ENCODE measurements around the gene TNS3. TPM values are rescaled to one million over a fixed set of nuclear protein-coding genes. Genes with fewer than 3 reads are reported as not detected.
"Not testable (repeated sequence)": the region's sequence is repeated elsewhere in the genome, so short reads cannot be mapped to it uniquely, and the experiment has no call there.

The TNS3 gene
- total RNA-seq, 2 donors from 2014 or later = 0.37 to 0.71 TPM

- Mint-ChIP-seq H3K4me1 (no peaks in the 10 kb centered on the region), H3K27ac (no peak overlapping the region), H3K4me3 (no peak overlapping the region), H3K9me3 (no peaks in the 10 kb centered on the region), H3K36me3 (ENCODE audit: low read depth) (no peaks in the 10 kb centered on the region), H3K27me3 (peaks cover 3% of the 10 kb centered on the region)
- no peak for ATAC-seq (replicated peaks)
Observed at GRCh38 chr7:47474937-47475879, 106.7 kb downstream of the TNS3 start.

GRCh38 chr7:47474211-47474936 lies 107.5 kb downstream of the TNS3 start:
- Mint-ChIP-seq H3K27me3 (peaks cover 3% of the 10 kb centered on the region), H3K9me3 (no peaks in the 10 kb centered on the region), H3K4me3 (no peak overlapping the region), H3K27ac (no peak overlapping the region), H3K36me3 (ENCODE audit: low read depth) (no peaks in the 10 kb centered on the region), H3K4me1 (no peaks in the 10 kb centered on the region)
- no peak for ATAC-seq (replicated peaks)

GRCh38 chr7:47473499-47474210 lies 108.3 kb downstream of the TNS3 start:
- H3K27me3 Mint-ChIP-seq = peaks cover 3% of the 10 kb centered on the region
- H3K4me3 Mint-ChIP-seq = no peak overlapping the region
- ATAC-seq (replicated peaks) = no peak
- H3K36me3 Mint-ChIP-seq (ENCODE audit: low read depth) = no peaks in the 10 kb centered on the region
- no peak overlapping the region for H3K27ac Mint-ChIP-seq
- no peaks in the 10 kb centered on the region for H3K4me1 Mint-ChIP-seq
- no peaks in the 10 kb centered on the region for H3K9me3 Mint-ChIP-seq

GRCh38 chr7:47472444-47473157 lies 109.3 kb downstream of the TNS3 start:
- Mint-ChIP-seq H3K4me1 (no peaks in the 10 kb centered on the region), H3K36me3 (ENCODE audit: low read depth) (no peaks in the 10 kb centered on the region), H3K9me3 (no peaks in the 10 kb centered on the region), H3K27me3 (peaks cover 3% of the 10 kb centered on the region), H3K4me3 (no peak overlapping the region), H3K27ac (no peak overlapping the region)
- no peak for ATAC-seq (replicated peaks)

- H3K9me3 Mint-ChIP-seq = no peaks in the 10 kb centered on the region
- no peak for ATAC-seq (replicated peaks)
- peaks cover 3% of the 10 kb centered on the region for H3K27me3 Mint-ChIP-seq
- no peaks in the 10 kb centered on the region for H3K4me1 Mint-ChIP-seq
- H3K4me3 Mint-ChIP-seq = no peak overlapping the region
- H3K27ac Mint-ChIP-seq = no peak overlapping the region
- no peaks in the 10 kb centered on the region for H3K36me3 Mint-ChIP-seq (ENCODE audit: low read depth)
Observed at GRCh38 chr7:47471831-47472230, 110.1 kb downstream of the TNS3 start.

GRCh38 chr7:47471358-47471703 lies 110.6 kb downstream of the TNS3 start:
- no peak overlapping the region for H3K27ac Mint-ChIP-seq
- H3K27me3 Mint-ChIP-seq = no peaks in the 10 kb centered on the region
- H3K9me3 Mint-ChIP-seq = no peaks in the 10 kb centered on the region
- H3K4me3 Mint-ChIP-seq = no peak overlapping the region
- no peaks in the 10 kb centered on the region for H3K36me3 Mint-ChIP-seq (ENCODE audit: low read depth)
- ATAC-seq (replicated peaks) = no peak
- no peaks in the 10 kb centered on the region for H3K4me1 Mint-ChIP-seq

GRCh38 chr7:47470567-47471357 lies 111.1 kb downstream of the TNS3 start:
- H3K27me3 Mint-ChIP-seq = no peaks in the 10 kb centered on the region
- H3K27ac Mint-ChIP-seq = no peak overlapping the region
- H3K4me1 Mint-ChIP-seq = no peaks in the 10 kb centered on the region
- no peak overlapping the region for H3K4me3 Mint-ChIP-seq
- H3K36me3 Mint-ChIP-seq (ENCODE audit: low read depth) = no peaks in the 10 kb centered on the region
- ATAC-seq (replicated peaks) = no peak
- no peaks in the 10 kb centered on the region for H3K9me3 Mint-ChIP-seq

- H3K4me3 Mint-ChIP-seq; H3K27me3 Mint-ChIP-seq; H3K4me1 Mint-ChIP-seq; ATAC-seq (replicated peaks); H3K9me3 Mint-ChIP-seq; H3K27ac Mint-ChIP-seq; H3K36me3 Mint-ChIP-seq (ENCODE audit: low read depth): not testable (repeated sequence)
Observed at GRCh38 chr7:47469846-47470245, 112.1 kb downstream of the TNS3 start.

- Mint-ChIP-seq H3K36me3 (ENCODE audit: low read depth) (no peaks in the 10 kb centered on the region), H3K9me3 (no peaks in the 10 kb centered on the region), H3K27ac (no peak overlapping the region), H3K27me3 (no peaks in the 10 kb centered on the region), H3K4me3 (no peak overlapping the region), H3K4me1 (no peaks in the 10 kb centered on the region)
- ATAC-seq (replicated peaks) = no peak
Observed at GRCh38 chr7:47466832-47467231, 115.1 kb downstream of the TNS3 start.

GRCh38 chr7:47465191-47465590 lies 116.7 kb downstream of the TNS3 start:
- no peak overlapping the region for H3K4me3 Mint-ChIP-seq
- H3K27me3 Mint-ChIP-seq = no peaks in the 10 kb centered on the region
- H3K4me1 Mint-ChIP-seq = no peaks in the 10 kb centered on the region
- H3K9me3 Mint-ChIP-seq = no peaks in the 10 kb centered on the region
- no peaks in the 10 kb centered on the region for H3K36me3 Mint-ChIP-seq (ENCODE audit: low read depth)
- H3K27ac Mint-ChIP-seq = no peak overlapping the region
- no peak for ATAC-seq (replicated peaks)

- no peaks in the 10 kb centered on the region for H3K9me3 Mint-ChIP-seq
- no peak for ATAC-seq (replicated peaks)
- no peak overlapping the region for H3K4me3 Mint-ChIP-seq
- H3K36me3 Mint-ChIP-seq (ENCODE audit: low read depth) = no peaks in the 10 kb centered on the region
- no peaks in the 10 kb centered on the region for H3K27me3 Mint-ChIP-seq
- H3K27ac Mint-ChIP-seq = no peak overlapping the region
- no peaks in the 10 kb centered on the region for H3K4me1 Mint-ChIP-seq
Observed at GRCh38 chr7:47464266-47464665, 117.6 kb downstream of the TNS3 start.

- no peaks in the 10 kb centered on the region for H3K9me3 Mint-ChIP-seq
- no peaks in the 10 kb centered on the region for H3K4me1 Mint-ChIP-seq
- no peaks in the 10 kb centered on the region for H3K36me3 Mint-ChIP-seq (ENCODE audit: low read depth)
- H3K27ac Mint-ChIP-seq = no peak overlapping the region
- H3K27me3 Mint-ChIP-seq = no peaks in the 10 kb centered on the region
- ATAC-seq (replicated peaks) = no peak
- no peak overlapping the region for H3K4me3 Mint-ChIP-seq
Observed at GRCh38 chr7:47461746-47462145, 120.2 kb downstream of the TNS3 start.

GRCh38 chr7:47461161-47461560 lies 120.8 kb downstream of the TNS3 start:
- H3K4me1 Mint-ChIP-seq = no peaks in the 10 kb centered on the region
- H3K27me3 Mint-ChIP-seq = no peaks in the 10 kb centered on the region
- H3K36me3 Mint-ChIP-seq (ENCODE audit: low read depth) = no peaks in the 10 kb centered on the region
- no peak overlapping the region for H3K4me3 Mint-ChIP-seq
- H3K27ac Mint-ChIP-seq = no peak overlapping the region
- no peaks in the 10 kb centered on the region for H3K9me3 Mint-ChIP-seq
- no peak for ATAC-seq (replicated peaks)

Measured in activated T-helper 17 cell treated with anti-CD3 and anti-CD28 coated beads, Interleukin-2, amount 50 U/mL, for 72 hours (primary cell).